HepG2 (cell line): ENCODE results near the gene CCDC85C. TPM values are rescaled to one million over a fixed set of nuclear protein-coding genes. Genes with fewer than 3 reads are reported as not detected.

Experiments used
- ATAC-seq: fragments of 200-7000 bp; cut with Tn5 transposase; 3 replicates; pipeline ENCODE4 v1.9.1; 2020; ENCODE audit warnings: mild to moderate bottlenecking, moderate library complexity
- BruUV-seq: library from RNA; stranded (reverse); fragments of 400-500 nt; replicated peaks from 2 replicates; lab custom pipeline; 2021; lab: Mats Ljungman, UMichigan
- CTCF ChIA-PET: fragments of 300-600 bp; formaldehyde crosslinking; extraction: SDS; loops from one replicate; lab custom pipeline; 2021; ENCODE audit warnings: low total read pairs, inconsistent platforms, low intra/inter-chr PET ratio; lab: Yijun Ruan, JAX
- POLR2A ChIA-PET: fragments of 350-600 bp; sonication (Branson Sonifier 250); formaldehyde crosslinking; loops from one replicate; lab custom pipeline; 2020; ENCODE audit warnings: antibody characterized with exemption, inconsistent platforms; lab: Yijun Ruan, JAX
- DNase-seq: peaks from one replicate; pipeline ENCODE4 v3.0.0-alpha.2; 2015; ENCODE audit warnings: low spot score
- FAIRE-seq: peaks from 3 replicates; lab custom pipeline; 2011; peaks lifted over from hg19 to GRCh38; lab: Jason Lieb, UNC
- H2AFZ ChIP-seq: one replicate; pipeline ENCODE4 v1.6.1; 2011; ENCODE audit warnings: low read length, inconsistent platforms
- H3K27ac ChIP-seq: fragments of 300-600 bp; 3 replicates; pipeline ENCODE4 v1.8.0; 2011; ENCODE audit warnings: mixed run types, mild to moderate bottlenecking, mixed read lengths, low read length, inconsistent platforms; ENCODE audit not compliant: insufficient read depth; ENCODE audit errors: extremely low read length
- H3K27me3 ChIP-seq, 2 experiments: fragments of 200-600 bp in 1 of 2; 2 replicates in 1 of 2; 3 replicates in 1 of 2; pipeline versions ENCODE4 v1.6.0 to v1.8.0; 2011; ENCODE audit warnings: low read length in 2 of 2, mild to moderate bottlenecking in 2 of 2, moderate library complexity in 2 of 2, inconsistent platforms in 1 of 2; ENCODE audit not compliant: insufficient read depth in 2 of 2, control insufficient read depth in 1 of 2
- H3K36me3 ChIP-seq, 2 experiments: fragments of 200-600 bp in 1 of 2; replicated peaks in 1 of 2; 2 replicates in 1 of 2; 3 replicates in 1 of 2; pipeline versions ENCODE4 v1.5.1 to v1.8.0; 2011; ENCODE audit warnings: low read length in 2 of 2, inconsistent platforms in 1 of 2; ENCODE audit not compliant: insufficient read depth in 2 of 2, control insufficient read depth in 1 of 2
- H3K4me1 ChIP-seq: 2 replicates; pipeline ENCODE4 v1.5.1; 2012; ENCODE audit warnings: low read length, inconsistent platforms; ENCODE audit not compliant: insufficient read depth
- H3K4me2 ChIP-seq: 2 replicates; pipeline ENCODE4 v1.6.0; 2011; ENCODE audit warnings: low read depth, low read length, inconsistent platforms
- H3K4me3 ChIP-seq, 3 experiments: fragments of 200-600 bp in 1 of 3; sonication (generic), shearing (Covaris generic) in 1 of 3; replicated peaks in 1 of 3; 2 replicates each; pipeline ENCODE4 v1.5.1; 2011 to 2016; ENCODE audit warnings: low read length in 3 of 3, inconsistent platforms in 2 of 3, low read depth in 2 of 3, mild to moderate bottlenecking in 2 of 3, control low read depth in 1 of 3, mixed read lengths in 1 of 3; ENCODE audit not compliant: insufficient read depth in 1 of 3
- H3K79me2 ChIP-seq: one replicate; pipeline ENCODE4 v1.6.1; 2011; ENCODE audit warnings: low read length, inconsistent platforms; ENCODE audit not compliant: insufficient read depth
- H3K9ac ChIP-seq: 2 replicates; pipeline ENCODE4 v1.6.0; 2011; ENCODE audit warnings: mild to moderate bottlenecking, low read depth, low read length, inconsistent platforms; ENCODE audit not compliant: insufficient read depth
- H3K9me3 ChIP-seq: 2 replicates; pipeline ENCODE4 v1.5.1; 2012; ENCODE audit warnings: mild to moderate bottlenecking, low read length
- H4K20me1 ChIP-seq: 2 replicates; pipeline ENCODE4 v1.6.0; 2011; ENCODE audit warnings: inconsistent platforms, mild to moderate bottlenecking, low read length, moderate library complexity; ENCODE audit not compliant: insufficient read depth
- FOXC1 ChIP-seq: sonication (generic); formaldehyde crosslinking; IDR thresholded peaks from 2 replicates; pipeline ENCODE4 v1.8.0; 2022; ENCODE audit warnings: mild to moderate bottlenecking, missing genetic modification reagents, borderline replicate concordance
- FOXO4 ChIP-seq: sonication (generic); formaldehyde crosslinking; conservative IDR thresholded peaks from 2 replicates; pipeline ENCODE4 v1.8.1; 2023; ENCODE audit warnings: missing genetic modification reagents
- HOXA7 ChIP-seq: sonication (generic); formaldehyde crosslinking; IDR thresholded peaks from 2 replicates; pipeline ENCODE4 v1.8.1; 2022; ENCODE audit warnings: mild to moderate bottlenecking, missing genetic modification reagents, moderate library complexity
- MXD1 ChIP-seq: sonication (generic); formaldehyde crosslinking; IDR thresholded peaks from 2 replicates; pipeline ENCODE4 v1.4.0; 2020; ENCODE audit warnings: mild to moderate bottlenecking, missing genetic modification reagents
- MXD4 ChIP-seq: IDR thresholded peaks from 2 replicates; pipeline ENCODE4 v1.6.1; 2016; ENCODE audit warnings: mild to moderate bottlenecking, missing biosample characterization, missing genetic modification reagents
- NFIC ChIP-seq: IDR thresholded peaks from 2 replicates; pipeline ENCODE4 v1.6.1; 2012; ENCODE audit warnings: mild to moderate bottlenecking, low read length, inconsistent platforms
- NFYC ChIP-seq: IDR thresholded peaks from 2 replicates; pipeline ENCODE4 v1.6.1; 2016; ENCODE audit warnings: missing genetic modification reagents, missing compliant biosample characterization
- PCBP2 ChIP-seq: fragments of 200-400 bp; formaldehyde crosslinking; optimal IDR thresholded peaks from 2 replicates; pipeline ENCODE3; 2018; ENCODE audit warnings: low read length, low read depth; ENCODE audit not compliant: poor library complexity, severe bottlenecking
- RELA ChIP-seq: sonication (generic); formaldehyde crosslinking; IDR thresholded peaks from 2 replicates; pipeline ENCODE4 v1.4.0; 2020; ENCODE audit warnings: missing genetic modification reagents
- SNAPC2 ChIP-seq: sonication (generic); formaldehyde crosslinking; IDR thresholded peaks from 2 replicates; pipeline ENCODE4 v1.8.1; 2022; ENCODE audit warnings: mild to moderate bottlenecking, missing genetic modification reagents
- SYNCRIP ChIP-seq: fragments of 200-400 bp; formaldehyde crosslinking; IDR thresholded peaks from 2 replicates; pipeline ENCODE4 v1.6.1; 2018; ENCODE audit warnings: mild to moderate bottlenecking, low read depth, low read length; ENCODE audit not compliant: insufficient read depth
- ZBTB34 ChIP-seq: sonication (generic); formaldehyde crosslinking; IDR thresholded peaks from 2 replicates; pipeline ENCODE4 v1.8.0; 2022; ENCODE audit warnings: mild to moderate bottlenecking, missing genetic modification reagents
- ZNF10 ChIP-seq: sonication (generic); formaldehyde crosslinking; IDR thresholded peaks from 2 replicates; pipeline ENCODE4 v1.4.0; 2020; ENCODE audit warnings: mild to moderate bottlenecking, low read depth, missing genetic modification reagents, borderline replicate concordance
- ZNF160 ChIP-seq: sonication (generic); formaldehyde crosslinking; IDR thresholded peaks from 2 replicates; pipeline ENCODE4 v1.8.0; 2022; ENCODE audit warnings: mild to moderate bottlenecking, inconsistent platforms, missing genetic modification reagents
- ZNF329 ChIP-seq: sonication (generic); formaldehyde crosslinking; IDR thresholded peaks from 2 replicates; pipeline ENCODE4 v1.9.0; 2021; ENCODE audit warnings: low read depth, mild to moderate bottlenecking, missing genetic modification reagents
- ZNF577 ChIP-seq: sonication (generic); formaldehyde crosslinking; IDR thresholded peaks from 2 replicates; pipeline ENCODE4 v1.4.0; 2020; ENCODE audit warnings: mild to moderate bottlenecking, low read depth, missing genetic modification reagents, borderline replicate concordance
- ZNF589 ChIP-seq: sonication (generic); formaldehyde crosslinking; conservative IDR thresholded peaks from 2 replicates; pipeline ENCODE4 v1.8.0; 2022; ENCODE audit warnings: mild to moderate bottlenecking, moderate library complexity, missing genetic modification reagents
- ZNF597 ChIP-seq: sonication (generic); formaldehyde crosslinking; IDR thresholded peaks from 2 replicates; pipeline ENCODE4 v1.5.0; 2020; ENCODE audit warnings: missing genetic modification reagents
- ZNF879 ChIP-seq: sonication (generic); formaldehyde crosslinking; IDR thresholded peaks from 2 replicates; pipeline ENCODE4 v1.8.1; 2023; ENCODE audit warnings: missing genetic modification reagents
- ZSCAN29 ChIP-seq: sonication (generic); formaldehyde crosslinking; conservative IDR thresholded peaks from 2 replicates; pipeline ENCODE4 v1.4.0; 2020; ENCODE audit warnings: mild to moderate bottlenecking, missing genetic modification reagents
- WGBS: methylation state at CpG from one replicate; pipeline ENCODE4 v1.1.6; 2017; ENCODE audit warnings: low lambda C conversion rate; 5-methylcytosine and 5-hydroxymethylcytosine counted together
- in situ Hi-C: cut with HindIII; loops from 2 replicates; pipeline ENCODE4 v1.10.0; 2017; ENCODE audit warnings: low pct_unique_long_range_greater_than_20kb; ENCODE audit not compliant: extremely low pct_ligation_motif_present
- intact Hi-C: fragments of 100-400 bp; cut with micrococcal nuclease; formaldehyde crosslinking; loops from one replicate; pipeline ENCODE4 v1.10.0; 2022; ENCODE audit not compliant: unreplicated experiment
- polyA plus RNA-seq, 8 experiments: library from polyadenylated mRNA; depleted of rRNA in 3 of 8; stranded (reverse) in 7 of 8; unstranded in 1 of 8; fragments of >200 nt; fragmentation: Illumina TruSeq in 4 of 8; extraction: Trizol in 4 of 8; gene quantifications; 2 replicates each; pipeline versions ENCODE4 v1.2.1 to v1.2.3, GENCODE V29; 2011 to 2016; ENCODE audit warnings: low read depth in 4 of 8, missing spikeins in 1 of 8, mixed read lengths in 1 of 8; ENCODE audit not compliant: insufficient read depth in 1 of 8
- total RNA-seq, 5 experiments: library from RNA; depleted of rRNA; stranded (reverse); fragments of >200 nt; fragmentation: Illumina TruSeq; extraction: Trizol; gene quantifications; 2 replicates each; pipeline ENCODE4 v1.2.3, GENCODE V29; 2016; ENCODE audit warnings: low read depth in 1 of 5

The CCDC85C gene
- total and polyA plus RNA-seq, 2 of the 13 experiments (the other 11 are each of a cell fraction or from before 2014, with no cell fraction given) = 18.8 to 43.8 TPM

GRCh38 chr14:99480917-99481744 is 122.9 kb downstream of the CCDC85C start, which contains the start of gene CCNK:
TSS of gene CCNK (plus strand) at chr14:99481409. CDS start at chr14:99492678, 11,269 bp downstream.
- peaks cover 50% of the 10 kb centered on the region for H4K20me1 ChIP-seq
- peak within 1 kb of the TSS; percentile 93 for H3K9ac ChIP-seq
- ChIA-PET POLR2A (interaction anchor here (0.6 to 1.4 kb wide), 20 partner anchors 9 to 490 kb away, joined by 3 to 14 read pairs (median 4); partner anchors contain the start of genes CCDC85C and CYP46A1), CTCF (no interaction called here)
- in situ Hi-C loops = no loop called here
- H3K4me1 ChIP-seq = peaks cover 51% of the 10 kb centered on the region
- H3K9me3 ChIP-seq = no peaks in the 10 kb centered on the region
- ATAC-seq (peak; percentile 91), FAIRE-seq (peak; percentile 94), DNase-seq (peak; percentile 98)
- BruUV-seq = no TSS peak
- H3K4me2 ChIP-seq = peak within 1 kb of the TSS; percentile 83
- H3K27me3 ChIP-seq = no peaks in the 10 kb centered on the region; a peak in 1 of 5 replicates
- no peaks in the 10 kb centered on the region; a peak in 1 of 5 replicates for H3K36me3 ChIP-seq
- intact Hi-C loops = no loop called here
- H3K79me2 ChIP-seq = peaks cover 89% of the 10 kb centered on the region
- H3K27ac ChIP-seq = peak within 1 kb of the TSS; percentile 90
- WGBS = under 1% methylated on average over 35 of the region's 82 CpGs
- H2AFZ ChIP-seq = no peak within 1 kb of the TSS
- peak within 1 kb of the TSS; percentile 92 to 97 (median 93) for H3K4me3 ChIP-seq
- TF ChIP-seq PCBP2 = no peak
- TF ChIP-seq SNAPC2 = no peak
- no peak for TF ChIP-seq RELA
- TF ChIP-seq HOXA7 (CRISPR knock-in tag) = no peak
- TF ChIP-seq ZNF577 (CRISPR knock-in tag) = no peak
- TF ChIP-seq FOXC1 (CRISPR knock-in tag) = 0 out of 2 replicates have a peak, but pooled peaks have one; percentile 29
- TF ChIP-seq ZNF879 (CRISPR knock-in tag) = no peak
- 0 out of 2 replicates have a peak, but pooled peaks have one; percentile 38 for TF ChIP-seq ZBTB34 (CRISPR knock-in tag)
- TF ChIP-seq SYNCRIP = no peak
- no peak for TF ChIP-seq NFIC
- TF ChIP-seq ZSCAN29 (CRISPR knock-in tag) = no peak
- TF ChIP-seq ZNF160 (CRISPR knock-in tag) = no peak
- TF ChIP-seq ZNF10 (CRISPR knock-in tag) = no peak
- TF ChIP-seq ZNF329 (CRISPR knock-in tag) = peak; percentile 75; the same call in 1 of the 2 replicates
- peak; percentile 94 for TF ChIP-seq NFYC (CRISPR knock-in tag)
- TF ChIP-seq FOXO4 (CRISPR knock-in tag) = no peak
- TF ChIP-seq MXD1 = peak; percentile 51
- TF ChIP-seq ZNF589 (CRISPR knock-in tag) = no peak
- no peak; the same call in 1 of the 2 replicates for TF ChIP-seq MXD4 (CRISPR knock-in tag)
- no peak for TF ChIP-seq ZNF597 (CRISPR knock-in tag)
